A549 (cell line): Measurements from ENCODE around the gene PYCARD. TPM values are rescaled to one million over a fixed set of nuclear protein-coding genes. Genes with fewer than 3 reads are reported as not detected.

Experiments used
- ATAC-seq, 2 experiments: fragments of 200-7000 bp in 1 of 2; fragments of >200 bp in 1 of 2; cut with Nextera tagmentation in 1 of 2; cut with Tn5 transposase in 1 of 2; 3 replicates each; pipeline versions ENCODE4 v1.8.0 to v1.9.1; 2018 to 2020; ENCODE audit warnings: mild to moderate bottlenecking in 1 of 2, moderate library complexity in 1 of 2
- CTCF ChIA-PET: fragments of 300-600 bp; sonication (Branson Sonifier 250); formaldehyde crosslinking; extraction: SDS; loops from one replicate; lab custom pipeline; 2021; ENCODE audit warnings: antibody characterized with exemption, inconsistent platforms; lab: Yijun Ruan, JAX
- POLR2A ChIA-PET: fragments of 350-600 bp; formaldehyde crosslinking; extraction: SDS; loops from one replicate; lab custom pipeline; 2021; ENCODE audit warnings: antibody characterized with exemption, inconsistent platforms; lab: Yijun Ruan, JAX
- DNase-seq, 2 experiments: peaks; one replicate each; pipeline versions ENCODE4 v3.0.0 to v3.0.0-alpha.2; 2011 to 2016; ENCODE audit warnings: low read depth in 1 of 2, low spot score in 1 of 2
- FAIRE-seq: peaks from 2 replicates; lab custom pipeline; 2011; peaks lifted over from hg19 to GRCh38; lab: Jason Lieb, UNC
- H3K27ac ChIP-seq, 2 experiments: fragments of >200 bp; sonication (Bioruptor Twin); formaldehyde crosslinking; 3 replicates each; pipeline ENCODE4 v1.5.1; 2016 to 2017
- H3K4me1 ChIP-seq: fragments of >200 bp; sonication (Bioruptor Twin); formaldehyde crosslinking; 3 replicates; pipeline ENCODE4 v1.6.1; 2016
- H3K4me2 ChIP-seq: fragments of >200 bp; sonication (Bioruptor Twin); formaldehyde crosslinking; 3 replicates; pipeline ENCODE4 v1.6.1; 2016
- H3K4me3 ChIP-seq: fragments of >200 bp; sonication (Bioruptor Twin); formaldehyde crosslinking; 3 replicates; pipeline ENCODE4 v1.5.1; 2016
- H3K9me3 ChIP-seq: fragments of >200 bp; sonication (Bioruptor Twin); formaldehyde crosslinking; 3 replicates; pipeline ENCODE4 v1.6.1; 2016
- ATOH8 ChIP-seq: fragments of 250-450 bp; sonication (Bioruptor Pico); IDR thresholded peaks from 2 replicates; pipeline ENCODE4 v1.5.0; 2020; ENCODE audit warnings: low read depth, mild to moderate bottlenecking, moderate library complexity
- BHLHE40 ChIP-seq: IDR thresholded peaks from 2 replicates; pipeline ENCODE4 v1.6.1; 2012; ENCODE audit warnings: low read depth, low read length, inconsistent platforms
- CBX8 ChIP-seq: fragments of 200-600 bp; sonication (generic); IDR thresholded peaks from 2 replicates; pipeline ENCODE4 v1.6.1; 2016
- CEBPB ChIP-seq, 2 experiments: fragments of >200 bp in 1 of 2; sonication (Bioruptor Twin) in 1 of 2; formaldehyde crosslinking in 1 of 2; IDR thresholded peaks; 2 replicates each; pipeline ENCODE4 v1.6.1; 2012 to 2016
- CHD4 ChIP-seq: fragments of 200-600 bp; sonication (generic); IDR thresholded peaks from 2 replicates; pipeline ENCODE4 v1.6.1; 2016; ENCODE audit warnings: antibody characterized with exemption, mild to moderate bottlenecking, borderline replicate concordance
- EHF ChIP-seq: fragments of 250-450 bp; sonication (Bioruptor Pico); IDR thresholded peaks from 2 replicates; pipeline ENCODE4 v1.5.0; 2020; ENCODE audit warnings: mild to moderate bottlenecking
- EP300 ChIP-seq, 2 experiments: fragments of >200 bp; sonication (Bioruptor Twin); formaldehyde crosslinking; IDR thresholded peaks; 2 replicates in 1 of 2; 3 replicates in 1 of 2; pipeline ENCODE4 v1.6.1; 2016 to 2017
- FOSB ChIP-seq: fragments of 250-450 bp; sonication (Bioruptor Pico); IDR thresholded peaks from 2 replicates; pipeline ENCODE4 v1.5.0; 2020; ENCODE audit warnings: mild to moderate bottlenecking, moderate library complexity
- FOXS1 ChIP-seq: fragments of 250-450 bp; sonication (Bioruptor Pico); IDR thresholded peaks from 2 replicates; pipeline ENCODE4 v1.5.0; 2020; ENCODE audit warnings: mild to moderate bottlenecking, moderate library complexity
- GATA3 ChIP-seq: IDR thresholded peaks from 2 replicates; pipeline ENCODE4 v1.6.1; 2012; ENCODE audit warnings: borderline replicate concordance
- HOXA7 ChIP-seq: fragments of 250-450 bp; sonication (Bioruptor Pico); IDR thresholded peaks from 2 replicates; pipeline ENCODE4 v1.5.0; 2020; ENCODE audit warnings: mild to moderate bottlenecking, moderate library complexity
- HOXB5 ChIP-seq: fragments of 250-450 bp; sonication (Bioruptor Pico); IDR thresholded peaks from 2 replicates; pipeline ENCODE4 v1.5.0; 2020; ENCODE audit warnings: mild to moderate bottlenecking, moderate library complexity
- JUN ChIP-seq, 2 experiments: fragments of >200 bp; sonication (Bioruptor Twin); formaldehyde crosslinking; IDR thresholded peaks; 2 replicates in 1 of 2; 3 replicates in 1 of 2; pipeline ENCODE4 v1.6.1; 2016 to 2017
- MYC ChIP-seq: IDR thresholded peaks from 2 replicates; pipeline ENCODE4 v1.6.1; 2012; ENCODE audit warnings: mild to moderate bottlenecking, inconsistent platforms, low read length, improper control_type of control experiment, borderline replicate concordance
- NFE2L2 ChIP-seq: fragments of 150-350 bp; conservative IDR thresholded peaks from 2 replicates; pipeline ENCODE4 v1.6.1; 2014; ENCODE audit warnings: low read length
- PHF8 ChIP-seq: fragments of 200-600 bp; sonication (generic); IDR thresholded peaks from 2 replicates; pipeline ENCODE4 v1.6.1; 2016; ENCODE audit warnings: low read depth, mild to moderate bottlenecking, antibody characterized with exemption, moderate library complexity, borderline replicate concordance
- POLR2A ChIP-seq: IDR thresholded peaks from 2 replicates; pipeline ENCODE4 v1.6.1; 2012; ENCODE audit warnings: mild to moderate bottlenecking, low read length
- RARB ChIP-seq: fragments of 250-450 bp; sonication (Bioruptor Pico); IDR thresholded peaks from 2 replicates; pipeline ENCODE4 v1.8.0; 2021; ENCODE audit warnings: mild to moderate bottlenecking, moderate library complexity
- TFCP2L1 ChIP-seq: fragments of 250-450 bp; sonication (Bioruptor Pico); IDR thresholded peaks from 2 replicates; pipeline ENCODE4 v1.5.0; 2021; ENCODE audit warnings: mild to moderate bottlenecking
- TP53 ChIP-seq: fragments of 250-450 bp; sonication (Bioruptor Pico); IDR thresholded peaks from 2 replicates; pipeline ENCODE4 v1.5.0; 2021; ENCODE audit warnings: mild to moderate bottlenecking, moderate library complexity
- ZC3H11A ChIP-seq: fragments of 450-650 bp; IDR thresholded peaks from 2 replicates; pipeline ENCODE4 v1.6.1; 2014; ENCODE audit warnings: antibody characterized with exemption, mild to moderate bottlenecking
- ZNF302 ChIP-seq: fragments of 250-450 bp; sonication (Bioruptor Pico); IDR thresholded peaks from 2 replicates; pipeline ENCODE4 v1.9.0; 2021; ENCODE audit warnings: inconsistent platforms, mild to moderate bottlenecking, moderate library complexity
- whole genome bisulfite sequencing: methylation state at CpG from one replicate; pipeline ENCODE4 v1.1.6; 2017; ENCODE audit errors: missing lambda C conversion rate; 5-methylcytosine and 5-hydroxymethylcytosine counted together
- polyA plus RNA-seq, 4 experiments: library from polyadenylated mRNA; depleted of rRNA in 3 of 4; stranded (reverse); fragments of >200 nt; fragmentation: RNase III in 1 of 4; extraction: RNeasy Plus Mini Kit Qiagen cat#74134 plus additional on column Dnase treatment in 1 of 4; gene quantifications; 2 replicates in 3 of 4; 3 replicates in 1 of 4; pipeline ENCODE4 v1.2.3, GENCODE V29; 2011 to 2017
- TF ChIP-seq, protein P1 (sequence below): fragments of 250-450 bp; sonication (Bioruptor Pico); IDR thresholded peaks from 2 replicates; pipeline ENCODE4 v1.5.0; 2021; ENCODE audit warnings: mild to moderate bottlenecking, moderate library complexity, borderline replicate concordance
- TF ChIP-seq, protein P2 (sequence below): fragments of >200 bp; sonication (Bioruptor Twin); formaldehyde crosslinking; IDR thresholded peaks from 3 replicates; pipeline ENCODE4 v1.6.1; 2016
- TF ChIP-seq, protein P3 (sequence below): IDR thresholded peaks from 2 replicates; pipeline ENCODE4 v1.6.1; 2012

The PYCARD gene
- polyA plus RNA-seq, 2 of the 4 experiments (the other 2 are of a cell fraction): 16.1 to 30.1 TPM

- Histone ChIP-seq H3K27ac (peak within 1 kb of the TSS; percentile 92 to 97), H3K9me3 (no peaks in the 10 kb centered on the region), H3K4me2 (peak within 1 kb of the TSS; percentile 95), H3K4me1 (peaks cover 29% of the 10 kb centered on the region), H3K4me3 (peak within 1 kb of the TSS; percentile 68)
- TF ChIP-seq ZC3H11A (no peak), BHLHE40 (peak; percentile 90), CHD4 (no peak), HOXB5 (peak; percentile 60; the same call in 1 of the 2 replicates), ATOH8 (CRISPR knock-in tag) (no peak), POLR2A (peak; percentile 100), NFE2L2 (no peak; the same call in 1 of the 2 replicates), TFCP2L1 (CRISPR knock-in tag) (peak; percentile 19; the same call in 1 of the 2 replicates), PHF8 (peak; percentile 99), FOSB (CRISPR knock-in tag) (peak; percentile 82), HOXA7 (CRISPR knock-in tag) (peak; percentile 83; the same call in 1 of the 2 replicates), EP300 (IDR thresholded peaks at IDR 0.05) (no peak), JUN (IDR thresholded peaks at IDR 0.05) (peak; percentile 98 to 99), TP53 (peak; percentile 74; the same call in 1 of the 2 replicates), ZNF302 (CRISPR knock-in tag) (no peak), CEBPB (IDR thresholded peaks at IDR 0.05) (peak in 1 of 2 experiments; percentile 3; a peak in 1 of 4 replicates), MYC (peak; percentile 78), FOXS1 (CRISPR knock-in tag) (no peak), RARB (CRISPR knock-in tag) (0 out of 2 replicates have a peak, but pooled peaks have one; percentile 21), EHF (CRISPR knock-in tag) (peak; percentile 62; the same call in 1 of the 2 replicates), CBX8 (0 out of 2 replicates have a peak, but pooled peaks have one; percentile 73), GATA3 (peak; percentile 94)
- TF ChIP-seq, protein P1, sequence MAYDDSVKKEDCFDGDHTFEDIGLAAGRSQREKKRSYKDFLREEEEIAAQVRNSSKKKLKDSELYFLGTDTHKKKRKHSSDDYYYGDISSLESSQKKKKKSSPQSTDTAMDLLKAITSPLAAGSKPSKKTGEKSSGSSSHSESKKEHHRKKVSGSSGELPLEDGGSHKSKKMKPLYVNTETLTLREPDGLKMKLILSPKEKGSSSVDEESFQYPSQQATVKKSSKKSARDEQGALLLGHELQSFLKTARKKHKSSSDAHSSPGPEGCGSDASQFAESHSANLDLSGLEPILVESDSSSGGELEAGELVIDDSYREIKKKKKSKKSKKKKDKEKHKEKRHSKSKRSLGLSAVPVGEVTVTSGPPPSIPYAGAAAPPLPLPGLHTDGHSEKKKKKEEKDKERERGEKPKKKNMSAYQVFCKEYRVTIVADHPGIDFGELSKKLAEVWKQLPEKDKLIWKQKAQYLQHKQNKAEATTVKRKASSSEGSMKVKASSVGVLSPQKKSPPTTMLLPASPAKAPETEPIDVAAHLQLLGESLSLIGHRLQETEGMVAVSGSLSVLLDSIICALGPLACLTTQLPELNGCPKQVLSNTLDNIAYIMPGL: peak; percentile 46; the same call in 1 of the 2 replicates
- TF ChIP-seq, protein P2, sequence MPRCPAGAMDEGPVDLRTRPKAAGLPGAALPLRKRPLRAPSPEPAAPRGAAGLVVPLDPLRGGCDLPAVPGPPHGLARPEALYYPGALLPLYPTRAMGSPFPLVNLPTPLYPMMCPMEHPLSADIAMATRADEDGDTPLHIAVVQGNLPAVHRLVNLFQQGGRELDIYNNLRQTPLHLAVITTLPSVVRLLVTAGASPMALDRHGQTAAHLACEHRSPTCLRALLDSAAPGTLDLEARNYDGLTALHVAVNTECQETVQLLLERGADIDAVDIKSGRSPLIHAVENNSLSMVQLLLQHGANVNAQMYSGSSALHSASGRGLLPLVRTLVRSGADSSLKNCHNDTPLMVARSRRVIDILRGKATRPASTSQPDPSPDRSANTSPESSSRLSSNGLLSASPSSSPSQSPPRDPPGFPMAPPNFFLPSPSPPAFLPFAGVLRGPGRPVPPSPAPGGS: peak; percentile 100
- TF ChIP-seq, protein P3, sequence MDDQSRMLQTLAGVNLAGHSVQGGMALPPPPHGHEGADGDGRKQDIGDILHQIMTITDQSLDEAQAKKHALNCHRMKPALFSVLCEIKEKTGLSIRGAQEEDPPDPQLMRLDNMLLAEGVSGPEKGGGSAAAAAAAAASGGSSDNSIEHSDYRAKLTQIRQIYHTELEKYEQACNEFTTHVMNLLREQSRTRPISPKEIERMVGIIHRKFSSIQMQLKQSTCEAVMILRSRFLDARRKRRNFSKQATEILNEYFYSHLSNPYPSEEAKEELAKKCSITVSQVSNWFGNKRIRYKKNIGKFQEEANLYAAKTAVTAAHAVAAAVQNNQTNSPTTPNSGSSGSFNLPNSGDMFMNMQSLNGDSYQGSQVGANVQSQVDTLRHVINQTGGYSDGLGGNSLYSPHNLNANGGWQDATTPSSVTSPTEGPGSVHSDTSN: peak; percentile 84; the same call in 1 of the 2 replicates
- 2% methylated on average over 58 of the region's 69 CpGs for WGBS
- ATAC-seq (peak; percentile 75 to 77), DNase-seq (peak; percentile 91 to 93), FAIRE-seq (no peak)
- POLR2A ChIA-PET: interaction anchor here (0.5 to 2.1 kb wide), 36 partner anchors 8 to 281 kb away, joined by 3 to 37 read pairs (median 6); partner anchors contain the start of genes ARMC5, ITGAD, KAT8 and PYCARD
- CTCF ChIA-PET: interaction anchor here (0.6 to 1.1 kb wide), 5 partner anchors 11 to 152 kb away, joined by 3 to 4 read pairs (median 3); no protein-coding TSS in a partner anchor
These were observed 22.7 kb downstream of the PYCARD start, which contains the start of gene FUS for GRCh38 chr16:31179747-31180459. Gene FUS, plus strand, starts transcription at chr16:31180139. Its CDS starts 76 bp downstream, at chr16:31180215.
